Measurements from ENCODE around the gene ADGRG1. TPM values are rescaled to one million over a fixed set of nuclear protein-coding genes. Genes with fewer than 3 reads are reported as not detected.

ADGRG1 gene
- total and polyA plus RNA-seq, 2 donors (not counting 1 experiment from before 2014, with no cell fraction given) = 0.20 to 0.61 TPM

GRCh38 chr16:57645691-57646387 lies 17.4 kb downstream of the ADGRG1 start:
- no peak overlapping the region for H3K9ac ChIP-seq (ENCODE audit: low read length)
- 81% methylated on average over 13 of the region's 24 CpGs for WGBS (ENCODE audit: insufficient coverage)
- no peaks in the 10 kb centered on the region for H3K79me2 ChIP-seq (ENCODE audit: control insufficient read depth, insufficient read depth, low read length)
- H3K9me3 Mint-ChIP-seq (ENCODE audit: insufficient read depth) = no peaks in the 10 kb centered on the region
- peaks cover 23 to 30% of the 10 kb centered on the region in 2 donors for H3K4me1 ChIP-seq (ENCODE audit: control insufficient read depth in 2 of 2, insufficient read depth in 2 of 2, low read length in 2 of 2)
- no peak for DNase-seq
- no peak overlapping the region for H3K27ac Mint-ChIP-seq
- no peaks in the 10 kb centered on the region for H3K36me3 ChIP-seq (replicated peaks in 1 of 2; ENCODE audit: control extremely low read depth in 1 of 2, control insufficient read depth in 1 of 2, extremely low read depth in 1 of 2, insufficient read depth in 2 of 2, low read length in 1 of 2)
- no peak for TF ChIP-seq EZH2 (IDR thresholded peaks at IDR 0.05; ENCODE audit: borderline replicate concordance, insufficient read depth, low read depth, low read length, poor library complexity, severe bottlenecking)
- TF ChIP-seq, protein P1, sequence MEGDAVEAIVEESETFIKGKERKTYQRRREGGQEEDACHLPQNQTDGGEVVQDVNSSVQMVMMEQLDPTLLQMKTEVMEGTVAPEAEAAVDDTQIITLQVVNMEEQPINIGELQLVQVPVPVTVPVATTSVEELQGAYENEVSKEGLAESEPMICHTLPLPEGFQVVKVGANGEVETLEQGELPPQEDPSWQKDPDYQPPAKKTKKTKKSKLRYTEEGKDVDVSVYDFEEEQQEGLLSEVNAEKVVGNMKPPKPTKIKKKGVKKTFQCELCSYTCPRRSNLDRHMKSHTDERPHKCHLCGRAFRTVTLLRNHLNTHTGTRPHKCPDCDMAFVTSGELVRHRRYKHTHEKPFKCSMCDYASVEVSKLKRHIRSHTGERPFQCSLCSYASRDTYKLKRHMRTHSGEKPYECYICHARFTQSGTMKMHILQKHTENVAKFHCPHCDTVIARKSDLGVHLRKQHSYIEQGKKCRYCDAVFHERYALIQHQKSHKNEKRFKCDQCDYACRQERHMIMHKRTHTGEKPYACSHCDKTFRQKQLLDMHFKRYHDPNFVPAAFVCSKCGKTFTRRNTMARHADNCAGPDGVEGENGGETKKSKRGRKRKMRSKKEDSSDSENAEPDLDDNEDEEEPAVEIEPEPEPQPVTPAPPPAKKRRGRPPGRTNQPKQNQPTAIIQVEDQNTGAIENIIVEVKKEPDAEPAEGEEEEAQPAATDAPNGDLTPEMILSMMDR (IDR thresholded peaks at IDR 0.05) = no peak
- H3K4me2 ChIP-seq (replicated peaks; ENCODE audit: low read depth, low read length, poor library complexity, severe bottlenecking) = no peak overlapping the region
- peaks cover 32% of the 10 kb centered on the region for H3K4me1 Mint-ChIP-seq
- intact Hi-C loops (cut with micrococcal nuclease) = loop anchor here (5.0 kb wide), 2 partner anchors 54 to 91 kb away; partner anchors contain the start of gene KATNB1
- H3K4me3 ChIP-seq (ENCODE audit: control extremely low read depth in 1 of 5, extremely low read depth in 1 of 5, insufficient read depth in 1 of 5, low read depth in 2 of 5, low read length in 4 of 5) = no peak overlapping the region
- H3K27me3 Mint-ChIP-seq = no peaks in the 10 kb centered on the region
- H2AFZ ChIP-seq (ENCODE audit: insufficient read depth, low read depth, low read length, poor library complexity, severe bottlenecking) = no peak overlapping the region
- no peaks in the 10 kb centered on the region for H4K20me1 ChIP-seq (ENCODE audit: control insufficient read depth, insufficient read depth, low read length, poor library complexity, severe bottlenecking)
- CTCF ChIA-PET = interaction anchor here (2.0 kb wide), 1 partner anchor 70 kb away, joined by 9 read pairs; no protein-coding TSS in a partner anchor
- POLR2A ChIA-PET = no interaction called here
- peaks cover 0 to 16% (median 0%) of the 10 kb centered on the region in 3 donors for H3K9me3 ChIP-seq (ENCODE audit: control extremely low read depth in 1 of 3, control insufficient read depth in 2 of 3, insufficient read depth in 1 of 3, low read length in 2 of 3)
- ATAC-seq (ENCODE audit: low read depth) = no peak
- no peak overlapping the region for H3K4me3 Mint-ChIP-seq
- H3K27me3 ChIP-seq (replicated peaks in 1 of 4; ENCODE audit: control extremely low read depth in 1 of 4, control insufficient read depth in 3 of 4, insufficient read depth in 4 of 4, low read length in 3 of 4) = peaks cover 0 to 3% (median 0%) of the 10 kb centered on the region in 4 experiments
- H3K27ac ChIP-seq (ENCODE audit: low read length in 2 of 2) = no peak overlapping the region

Measured in B cell (primary cell).